GM19193 (cell line): Measurements from ENCODE around the gene DGKH.

Source experiments
- POLR2A ChIP-seq: IDR thresholded peaks from 4 replicates; pipeline ENCODE4 v1.6.1; 2011; ENCODE audit not compliant: insufficient read depth, insufficient read length; ENCODE audit errors: extremely low read depth

The DGKH gene

GRCh38 chr13:42148538-42148937 lies 100.1 kb downstream of the DGKH start:
- TF ChIP-seq POLR2A = no peak

GRCh38 chr13:42149136-42149535 lies 100.7 kb downstream of the DGKH start:
- TF ChIP-seq POLR2A = no peak

- TF ChIP-seq POLR2A = no peak
Observed at GRCh38 chr13:42151781-42152180, 103.3 kb downstream of the DGKH start.

GRCh38 chr13:42152495-42152894 lies 104.0 kb downstream of the DGKH start:
- TF ChIP-seq POLR2A = no peak

- TF ChIP-seq POLR2A = no peak
Observed at GRCh38 chr13:42153199-42154113, 105.0 kb downstream of the DGKH start.

GRCh38 chr13:42155251-42155650 lies 106.8 kb downstream of the DGKH start:
- TF ChIP-seq POLR2A = no peak

- no peak for TF ChIP-seq POLR2A
Observed at GRCh38 chr13:42164557-42165125, 116.2 kb downstream of the DGKH start.

- no peak for TF ChIP-seq POLR2A
Observed at GRCh38 chr13:42168496-42168895, 120.0 kb downstream of the DGKH start.

- no peak for TF ChIP-seq POLR2A
Observed at GRCh38 chr13:42170029-42170428, 121.6 kb downstream of the DGKH start.

GRCh38 chr13:42173789-42174343 lies 125.4 kb downstream of the DGKH start:
- no peak for TF ChIP-seq POLR2A

GRCh38 chr13:42174344-42175162 lies 126.1 kb downstream of the DGKH start:
- no peak for TF ChIP-seq POLR2A

- TF ChIP-seq POLR2A = no peak
Observed at GRCh38 chr13:42176294-42176693, 127.8 kb downstream of the DGKH start.

- no peak for TF ChIP-seq POLR2A
Observed at GRCh38 chr13:42177189-42177588, 128.7 kb downstream of the DGKH start.

GRCh38 chr13:42181381-42181953 lies 133.0 kb downstream of the DGKH start:
- TF ChIP-seq POLR2A = no peak

- no peak for TF ChIP-seq POLR2A
Observed at GRCh38 chr13:42189061-42189460, 140.6 kb downstream of the DGKH start.
